IMR-90 (cell line): ENCODE data around the gene TENM4. TPM values are rescaled to one million over a fixed set of nuclear protein-coding genes. Genes with fewer than 3 reads are reported as not detected.

ENCODE experiments used
- ATAC-seq: fragments of 200-7000 bp; cut with Tn5 transposase; 2 replicates; pipeline ENCODE4 v1.9.1; 2020; ENCODE audit warnings: low read depth, mild to moderate bottlenecking, moderate library complexity
- BruUV-seq: library from RNA; stranded (reverse); fragments of 400-500 nt; replicated peaks from 2 replicates; lab custom pipeline; 2021; lab: Mats Ljungman, UMichigan
- CTCF ChIA-PET: fragments of 300-600 bp; formaldehyde crosslinking; extraction: SDS; loops from one replicate; lab custom pipeline; 2021; ENCODE audit warnings: antibody characterized with exemption; lab: Yijun Ruan, JAX
- POLR2A ChIA-PET: fragments of 300-600 bp; sonication (Branson Sonifier 250); formaldehyde crosslinking; loops from one replicate; lab custom pipeline; 2022; ENCODE audit warnings: antibody characterized with exemption; ENCODE audit not compliant: unreplicated experiment; lab: Charles Lee
- DNase-seq: peaks from one replicate; pipeline ENCODE4 v3.0.0; 2013
- H2AFZ ChIP-seq: replicated peaks from 2 replicates; pipeline ENCODE3; 2013; ENCODE audit warnings: low read length, mild to moderate bottlenecking; ENCODE audit not compliant: poor library complexity
- H2AK5ac ChIP-seq: 2 replicates; pipeline ENCODE4 v1.6.1; 2013; ENCODE audit warnings: low read depth, low read length, inconsistent platforms
- H2AK9ac ChIP-seq: replicated peaks from 2 replicates; pipeline ENCODE3; 2013; ENCODE audit warnings: mild to moderate bottlenecking, low read depth, low read length, moderate library complexity; ENCODE audit not compliant: poor library complexity
- H2BK120ac ChIP-seq: 2 replicates; pipeline ENCODE4 v1.6.1; 2013; ENCODE audit warnings: low read depth, low read length, inconsistent platforms
- H2BK15ac ChIP-seq: 3 replicates; pipeline ENCODE4 v1.6.1; 2013; ENCODE audit warnings: low read depth, low read length, inconsistent platforms
- H2BK20ac ChIP-seq: 2 replicates; pipeline ENCODE4 v1.6.1; 2013; ENCODE audit warnings: low read depth, mild to moderate bottlenecking, inconsistent platforms, low read length, moderate library complexity
- H2BK5ac ChIP-seq: 2 replicates; pipeline ENCODE4 v1.6.1; 2013; ENCODE audit warnings: mild to moderate bottlenecking, low read depth, low read length, inconsistent platforms; ENCODE audit not compliant: poor library complexity, severe bottlenecking
- H3K14ac ChIP-seq: replicated peaks from 2 replicates; pipeline ENCODE4 v1.6.1; 2013; ENCODE audit warnings: low read depth, low read length, inconsistent platforms
- H3K18ac ChIP-seq: 2 replicates; pipeline ENCODE4 v1.6.1; 2013; ENCODE audit warnings: low read depth, low read length, control low read depth
- H3K23ac ChIP-seq: 2 replicates; pipeline ENCODE4 v1.6.1; 2013; ENCODE audit warnings: low read depth, low read length, inconsistent platforms
- H3K27ac ChIP-seq: 2 replicates; pipeline ENCODE4 v1.5.1; 2013; ENCODE audit warnings: mild to moderate bottlenecking, control low read depth, low read length; ENCODE audit not compliant: insufficient read depth
- H3K27me3 ChIP-seq: 2 replicates; pipeline ENCODE4 v1.6.1; 2013; ENCODE audit warnings: low read length; ENCODE audit not compliant: control insufficient read depth, insufficient read depth
- H3K36me3 ChIP-seq: 2 replicates; pipeline ENCODE4 v1.6.1; 2013; ENCODE audit warnings: low read length, mixed read lengths; ENCODE audit not compliant: control insufficient read depth, insufficient read depth
- H3K4ac ChIP-seq: 2 replicates; pipeline ENCODE4 v1.6.1; 2013; ENCODE audit warnings: low read depth, low read length, inconsistent platforms
- H3K4me1 ChIP-seq: 2 replicates; pipeline ENCODE4 v1.6.1; 2013; ENCODE audit warnings: low read length, mixed read lengths; ENCODE audit not compliant: control insufficient read depth, insufficient read depth
- H3K4me2 ChIP-seq: 2 replicates; pipeline ENCODE4 v1.6.1; 2013; ENCODE audit warnings: low read depth, mild to moderate bottlenecking, control low read depth, low read length, moderate library complexity
- H3K4me3 ChIP-seq: 2 replicates; pipeline ENCODE4 v1.5.1; 2013; ENCODE audit warnings: low read depth, mild to moderate bottlenecking, control low read depth, low read length, moderate library complexity; ENCODE audit not compliant: insufficient read depth
- H3K56ac ChIP-seq: 2 replicates; pipeline ENCODE4 v1.6.1; 2013; ENCODE audit warnings: low read length, inconsistent platforms; ENCODE audit not compliant: insufficient read depth; ENCODE audit errors: extremely low read depth
- H3K79me1 ChIP-seq, 2 experiments: 2 replicates each; pipeline ENCODE4 v1.6.1; 2013; ENCODE audit warnings: low read length in 2 of 2, inconsistent platforms in 1 of 2, low read depth in 1 of 2
- H3K9ac ChIP-seq: 2 replicates; pipeline ENCODE4 v1.6.1; 2013; ENCODE audit warnings: low read depth, low read length, control low read depth
- H3K9me1 ChIP-seq: 2 replicates; pipeline ENCODE4 v1.6.1; 2013; ENCODE audit warnings: low read length, inconsistent platforms; ENCODE audit not compliant: insufficient read depth
- H3K9me3 ChIP-seq: 2 replicates; pipeline ENCODE4 v1.6.1; 2013; ENCODE audit warnings: low read length; ENCODE audit not compliant: control insufficient read depth, insufficient read depth
- H4K20me1 ChIP-seq: 2 replicates; pipeline ENCODE4 v1.6.1; 2013; ENCODE audit warnings: low read length, inconsistent platforms; ENCODE audit not compliant: insufficient read depth
- H4K5ac ChIP-seq: 2 replicates; pipeline ENCODE4 v1.6.1; 2013; ENCODE audit warnings: mild to moderate bottlenecking, low read depth, low read length, control low read depth
- H4K8ac ChIP-seq, 2 experiments: 2 replicates each; pipeline ENCODE4 v1.6.1; 2013; ENCODE audit warnings: low read depth in 2 of 2, low read length in 2 of 2, control low read depth in 1 of 2, inconsistent platforms in 1 of 2
- H4K91ac ChIP-seq: 2 replicates; pipeline ENCODE4 v1.6.1; 2013; ENCODE audit warnings: low read depth, low read length, inconsistent platforms; ENCODE audit not compliant: insufficient read depth
- BHLHE40 ChIP-seq: fragments of 150-350 bp; IDR thresholded peaks from 2 replicates; pipeline ENCODE4 v1.6.1; 2016; ENCODE audit warnings: mild to moderate bottlenecking, low read depth, low read length
- CTCF ChIP-seq: conservative IDR thresholded peaks from 2 replicates; pipeline ENCODE4 v1.5.1; 2012; ENCODE audit warnings: mild to moderate bottlenecking, low read depth, low read length, improper control_type of control experiment
- FOS ChIP-seq: fragments of 150-350 bp; IDR thresholded peaks from 2 replicates; pipeline ENCODE4 v1.6.1; 2016; ENCODE audit warnings: low read depth, low read length
- MAFK ChIP-seq: IDR thresholded peaks from 2 replicates; pipeline ENCODE4 v1.6.1; 2012; ENCODE audit warnings: low read depth, low read length, improper control_type of control experiment
- MAZ ChIP-seq: IDR thresholded peaks from 2 replicates; pipeline ENCODE4 v1.6.1; 2012; ENCODE audit warnings: low read depth, mild to moderate bottlenecking, low read length, improper control_type of control experiment, moderate library complexity, borderline replicate concordance
- MXI1 ChIP-seq: IDR thresholded peaks from 2 replicates; pipeline ENCODE4 v1.6.1; 2012; ENCODE audit warnings: low read depth, mild to moderate bottlenecking, low read length, moderate library complexity, borderline replicate concordance
- NFE2L2 ChIP-seq: fragments of 150-350 bp; IDR thresholded peaks from 2 replicates; pipeline ENCODE4 v1.6.1; 2016; ENCODE audit warnings: low read depth, mild to moderate bottlenecking, low read length
- POLR2A ChIP-seq: IDR thresholded peaks from 2 replicates; pipeline ENCODE4 v1.6.1; 2012; ENCODE audit warnings: mild to moderate bottlenecking, low read depth, low read length
- RAD21 ChIP-seq: IDR thresholded peaks from 2 replicates; pipeline ENCODE4 v1.6.1; 2012; ENCODE audit warnings: low read length, improper control_type of control experiment
- SMC3 ChIP-seq: fragments of 150-350 bp; IDR thresholded peaks from 2 replicates; pipeline ENCODE4 v1.6.1; 2016; ENCODE audit warnings: low read depth, mild to moderate bottlenecking, antibody characterized with exemption, low read length, moderate library complexity
- USF2 ChIP-seq: fragments of 150-350 bp; IDR thresholded peaks from 2 replicates; pipeline ENCODE4 v1.6.1; 2017; ENCODE audit warnings: mild to moderate bottlenecking, antibody characterized with exemption, low read length, low read depth
- WGBS, 2 experiments: methylation state at CpG; one replicate each; pipeline versions ENCODE4 v1.1.5 to v1.1.7; 2013; ENCODE audit warnings: missing lambda C conversion rate in 2 of 2; ENCODE audit not compliant: insufficient read length in 1 of 2; ENCODE audit errors: extremely low coverage in 2 of 2; 5-methylcytosine and 5-hydroxymethylcytosine counted together
- dilution Hi-C: fragments of 300-500 bp; cut with HindIII; formaldehyde crosslinking; loops from one replicate; pipeline ENCODE4 v1.14.3; 2018; ENCODE audit warnings: low sequenced_read_pairs; ENCODE audit not compliant: unreplicated experiment
- in situ Hi-C: fragments of 300-500 bp; cut with MboI; formaldehyde crosslinking; loops from 3 replicates; pipeline ENCODE4 v1.14.3; 2019; ENCODE audit warnings: low sequenced_read_pairs, inconsistent platforms, mixed read lengths
- intact Hi-C: fragments of 100-400 bp; cut with micrococcal nuclease; formaldehyde crosslinking; loops from 2 replicates; pipeline ENCODE4 v1.10.0; 2022
- polyA plus RNA-seq, 3 experiments: library from polyadenylated mRNA; depleted of rRNA; stranded (reverse); fragments of >200 nt; gene quantifications; 2 replicates each; pipeline ENCODE4 v1.2.3, GENCODE V29; 2012; ENCODE audit warnings: low replicate concordance in 1 of 3
- total RNA-seq: library from RNA; depleted of rRNA; stranded (reverse); fragments of >200 nt; gene quantifications from 2 replicates; pipeline ENCODE4 v1.2.3, GENCODE V29; 2012

The TENM4 gene
- total and polyA plus RNA-seq, 2 of the 4 experiments (the other 2 are of a cell fraction): 7.4 to 9.0 TPM

GRCh38 chr11:78804991-78805390, 635.8 kb downstream of the TENM4 start:
- ATAC-seq (no peak), DNase-seq (no peak)
- H3K14ac ChIP-seq: no peak overlapping the region
- no CpG with 5 or more reads among the region's 9 CpGs for WGBS, 2 experiments
- TF ChIP-seq RAD21 (no peak), POLR2A (no peak), MAZ (no peak), NFE2L2 (no peak), BHLHE40 (no peak), CTCF (no peak), MAFK (no peak), MXI1 (no peak), USF2 (no peak), SMC3 (no peak), FOS (no peak)
- H3K56ac ChIP-seq: no peak overlapping the region
- H3K4me1 ChIP-seq: peaks cover 33% of the 10 kb centered on the region
- no peak overlapping the region for H3K27ac ChIP-seq
- ChIA-PET CTCF (no interaction called here), POLR2A (no interaction called here)
- no peak overlapping the region for H4K5ac ChIP-seq
- H2BK15ac ChIP-seq: no peak overlapping the region
- H2BK120ac ChIP-seq: peak overlapping the region; percentile 12; the same call in 1 of the 2 replicates
- 0 out of 2 replicates have a peak, but pooled peaks cover 3% of the 10 kb centered on the region for H4K20me1 ChIP-seq
- H2AFZ ChIP-seq: no peak overlapping the region
- no peak overlapping the region for H2AK9ac ChIP-seq
- BruUV-seq: no TSS peak
- H3K36me3 ChIP-seq: no peaks in the 10 kb centered on the region; the same call in 1 of the 2 replicates
- peak overlapping the region; percentile 5; the same call in 1 of the 2 replicates for H3K4ac ChIP-seq
- H3K4me3 ChIP-seq: no peak overlapping the region
- intact Hi-C loops (no loop called here), dilution Hi-C loops (no loop called here), in situ Hi-C loops (loop anchor here (10.0 kb wide), 1 partner anchor 250 kb away; no protein-coding TSS in a partner anchor)
- no peak overlapping the region for H2BK5ac ChIP-seq
- H4K91ac ChIP-seq: peak overlapping the region; percentile 13; the same call in 1 of the 2 replicates
- peaks cover 32% of the 10 kb centered on the region for H3K9me1 ChIP-seq
- no peak overlapping the region for H3K4me2 ChIP-seq
- H3K9ac ChIP-seq: no peak overlapping the region
- H4K8ac ChIP-seq: no peak overlapping the region
- no peak overlapping the region for H3K23ac ChIP-seq
- H3K18ac ChIP-seq: no peak overlapping the region; the same call in 1 of the 2 replicates
- no peaks in the 10 kb centered on the region for H3K27me3 ChIP-seq
- H2BK20ac ChIP-seq: 0 out of 2 replicates have a peak overlapping the region, but pooled peaks have one; percentile 49
- H3K79me1 ChIP-seq: 0 out of 4 replicates have a peak, but pooled peaks cover 0 to 8% of the 10 kb centered on the region in 2 experiments
- H2AK5ac ChIP-seq: peak overlapping the region; percentile 54; the same call in 1 of the 2 replicates
- no peaks in the 10 kb centered on the region for H3K9me3 ChIP-seq
